ENCODE data around the gene PTPA. TPM values are rescaled to one million over a fixed set of nuclear protein-coding genes. Genes with fewer than 3 reads are reported as not detected.

Gene PTPA
- total RNA-seq, 1 donor from 2014 or later, result 39.5 TPM

GRCh38 chr9:129097671-129098306, 13.4 kb upstream of the PTPA start:
- no peak for FAIRE-seq
- no peaks in the 10 kb centered on the region for H3K27me3 ChIP-seq (ENCODE audit: control insufficient read depth, insufficient read depth, low read length)
- peaks cover 2% of the 10 kb centered on the region for H3K36me3 ChIP-seq (ENCODE audit: control insufficient read depth, insufficient read depth, low read length)
- TF ChIP-seq CTCF (IDR thresholded peaks at IDR 0.05; ENCODE audit: insufficient read depth, low read length, severe bottlenecking), result no peak
- H3K4me3 ChIP-seq (ENCODE audit: low read depth, low read length), result no peak overlapping the region
- DNase-seq (ENCODE audit: low read depth), result no peak

GRCh38 chr9:129098328-129098727, 12.9 kb upstream of the PTPA start:
- peaks cover 2% of the 10 kb centered on the region for H3K36me3 ChIP-seq (ENCODE audit: control insufficient read depth, insufficient read depth, low read length)
- FAIRE-seq, result no peak

GRCh38 chr9:129100383-129101169, 10.6 kb upstream of the PTPA start:
- H3K4me3 ChIP-seq (ENCODE audit: low read depth, low read length), result no peak overlapping the region
- no peak for DNase-seq (ENCODE audit: low read depth)
- FAIRE-seq, result no peak
- peaks cover 2% of the 10 kb centered on the region for H3K36me3 ChIP-seq (ENCODE audit: control insufficient read depth, insufficient read depth, low read length)
- no peaks in the 10 kb centered on the region for H3K27me3 ChIP-seq (ENCODE audit: control insufficient read depth, insufficient read depth, low read length)
- no peak for TF ChIP-seq CTCF (IDR thresholded peaks at IDR 0.05; ENCODE audit: insufficient read depth, low read length, severe bottlenecking)

More at GRCh38 chr9:129098328-129098727, 12.9 kb upstream of the PTPA start:
- no peak overlapping the region for H3K4me3 ChIP-seq (ENCODE audit: low read depth, low read length)
- no peaks in the 10 kb centered on the region for H3K27me3 ChIP-seq (ENCODE audit: control insufficient read depth, insufficient read depth, low read length)
- no peak for TF ChIP-seq CTCF (IDR thresholded peaks at IDR 0.05; ENCODE audit: insufficient read depth, low read length, severe bottlenecking)
- DNase-seq (ENCODE audit: low read depth), result no peak

GRCh38 chr9:129101279-129101678, 9.9 kb upstream of the PTPA start:
- TF ChIP-seq CTCF (IDR thresholded peaks at IDR 0.05; ENCODE audit: insufficient read depth, low read length, severe bottlenecking), result no peak
- no peak for FAIRE-seq

GRCh38 chr9:129102095-129102525, 9.1 kb upstream of the PTPA start:
- TF ChIP-seq CTCF (IDR thresholded peaks at IDR 0.05; ENCODE audit: insufficient read depth, low read length, severe bottlenecking), result no peak
- peaks cover under 1% of the 10 kb centered on the region for H3K36me3 ChIP-seq (ENCODE audit: control insufficient read depth, insufficient read depth, low read length)
- H3K4me3 ChIP-seq (ENCODE audit: low read depth, low read length), result no peak overlapping the region
- DNase-seq (ENCODE audit: low read depth) (no peak), FAIRE-seq (no peak)
- no peaks in the 10 kb centered on the region for H3K27me3 ChIP-seq (ENCODE audit: control insufficient read depth, insufficient read depth, low read length)

More at GRCh38 chr9:129101279-129101678, 9.9 kb upstream of the PTPA start:
- Histone ChIP-seq H3K36me3 (ENCODE audit: control insufficient read depth, insufficient read depth, low read length) (peaks cover 2% of the 10 kb centered on the region), H3K27me3 (ENCODE audit: control insufficient read depth, insufficient read depth, low read length) (no peaks in the 10 kb centered on the region), H3K4me3 (ENCODE audit: low read depth, low read length) (no peak overlapping the region)
- no peak for DNase-seq (ENCODE audit: low read depth)
